Stomach (tissue), 9 donors: ENCODE data around the gene SLC16A10. TPM values are rescaled to one million over a fixed set of nuclear protein-coding genes. Genes with fewer than 3 reads are reported as not detected.
"Not testable (repeated sequence)": the region's sequence is repeated elsewhere in the genome, so short reads cannot be mapped to it uniquely, and the experiment has no call there.

ENCODE experiments used
- DNase-seq, 2 donors: peaks; one replicate each; pipeline versions ENCODE4 v3.0.0 to v3.0.0-alpha.2; 2013 to 2019
- H3K27ac ChIP-seq, 5 donors: fragments of 200-600 bp in 4 of 5; sonication (generic) in 4 of 5; one replicate each; pipeline ENCODE4 v1.5.1; 2013 to 2019; ENCODE audit warnings: mild to moderate bottlenecking in 1 of 5, moderate library complexity in 1 of 5
- H3K27me3 ChIP-seq, 3 donors: fragments of 200-600 bp; sonication (generic); one replicate each; pipeline ENCODE4 v1.5.1; 2017 to 2019; ENCODE audit warnings: mixed run types in 1 of 3
- H3K36me3 ChIP-seq, 4 donors: fragments of 200-600 bp; sonication (generic); 1 replicate in 3 of 4; 2 replicates in 1 of 4; pipeline ENCODE4 v1.5.1; 2016 to 2019
- H3K4me1 ChIP-seq, 4 donors: fragments of 200-600 bp; sonication (generic); one replicate each; pipeline ENCODE4 v1.5.1; 2016 to 2019
- H3K4me3 ChIP-seq, 4 donors: fragments of 200-600 bp; sonication (generic) in 3 of 4; one replicate each; pipeline ENCODE4 v1.5.1; 2016 to 2019; ENCODE audit warnings: mild to moderate bottlenecking in 1 of 4
- H3K9me3 ChIP-seq, 4 donors: fragments of 200-600 bp; sonication (generic); one replicate each; pipeline ENCODE4 v1.5.1; 2016 to 2019
- CTCF ChIP-seq, 7 experiments: fragments of 450-650 bp in 4 of 7; fragments of 200-600 bp in 3 of 7; sonication (generic) in 3 of 7; IDR thresholded peaks; one replicate each; pipeline ENCODE4 v1.5.1; 2016 to 2019; ENCODE audit warnings: antibody characterized with exemption in 7 of 7, control low read depth in 2 of 7, mild to moderate bottlenecking in 1 of 7
- EP300 ChIP-seq: sonication (generic); formaldehyde crosslinking; IDR thresholded peaks from one replicate; pipeline ENCODE4 v1.6.1; 2017; ENCODE audit warnings: antibody characterized with exemption
- POLR2A ChIP-seq, 4 donors: fragments of 450-650 bp; IDR thresholded peaks; one replicate each; pipeline ENCODE4 v1.6.1; 2016; ENCODE audit warnings: antibody characterized with exemption in 4 of 4, control low read depth in 2 of 4, mild to moderate bottlenecking in 1 of 4, moderate library complexity in 1 of 4
- POLR2AphosphoS5 ChIP-seq, 3 donors: sonication (generic); formaldehyde crosslinking; IDR thresholded peaks; one replicate each; pipeline ENCODE4 v1.6.1; 2016; ENCODE audit warnings: antibody characterized with exemption in 3 of 3
- WGBS, 5 donors: extraction: QIAGEN DNeasy Blood & Tissue Kit in 3 of 5; methylation state at CpG; one replicate each; pipeline versions ENCODE4 v1.1.5 to v1.1.7; 2013 to 2018; 5-methylcytosine and 5-hydroxymethylcytosine counted together
- intact Hi-C: fragments of 100-400 bp; cut with DNase I; formaldehyde crosslinking; loops from one replicate; pipeline ENCODE4 v1.15.1; 2023; ENCODE audit warnings: low total_unique reads
- polyA plus RNA-seq, 3 donors: library from polyadenylated mRNA; stranded (reverse); fragments of 200-250 nt; gene quantifications; one replicate each; pipeline ENCODE4 v1.2.3, GENCODE V29; 2013
- total RNA-seq, 5 donors: library from RNA; depleted of rRNA; stranded (reverse); fragments of >200 nt; gene quantifications; one replicate each; pipeline versions ENCODE4 v1.1.0 to v1.2.3, GENCODE V29; 2014 to 2016
- donor health status: healthy with polysubstance abuse.
- donor health status: Bipolar disorder and iron deficiency.
- donor health status: healthy.

Gene SLC16A10
- total and polyA plus RNA-seq, 8 donors = 0.46 to 206 (median 8.5) TPM

GRCh38 chr6:111254779-111255166, 167.5 kb downstream of the SLC16A10 start:
- H3K27ac ChIP-seq = no peak overlapping the region
- H3K4me3 ChIP-seq = no peak overlapping the region
- peaks cover 0 to 10% (median 8%) of the 10 kb centered on the region in 4 donors for H3K4me1 ChIP-seq
- no peaks in the 10 kb centered on the region for H3K9me3 ChIP-seq
- no peaks in the 10 kb centered on the region for H3K36me3 ChIP-seq
- H3K27me3 ChIP-seq = peaks cover 0 to 10% (median 0%) of the 10 kb centered on the region in 3 donors
- TF ChIP-seq POLR2AphosphoS5 (IDR thresholded peaks at IDR 0.05) (no peak), POLR2A (IDR thresholded peaks at IDR 0.05) (no peak), CTCF (IDR thresholded peaks at IDR 0.05) (no peak), EP300 (no peak)
- WGBS, 5 donors = 87 to 94% (median 92%) methylated on average over 6 of the region's 6 CpGs
- intact Hi-C loops = no loop called here
- DNase-seq = no peak

- DNase-seq, H3K4me3 ChIP-seq, intact Hi-C loops, H3K9me3 ChIP-seq, H3K36me3 ChIP-seq, H3K27ac ChIP-seq: not testable (repeated sequence)
- Histone ChIP-seq H3K4me1 (peaks cover 11 to 21% (median 19%) of the 10 kb centered on the region in 4 donors), H3K27me3 (peaks cover 0 to 10% (median 0%) of the 10 kb centered on the region in 3 donors)
- 8 to 27% (median 18%) methylated on average over 2 of the region's 2 CpGs for WGBS, 5 donors
Measured at GRCh38 chr6:111255838-111256237, 168.5 kb downstream of the SLC16A10 start.

- H3K4me3 ChIP-seq = no peak overlapping the region
- no peaks in the 10 kb centered on the region for H3K9me3 ChIP-seq
- peaks cover 13 to 29% (median 23%) of the 10 kb centered on the region in 4 donors for H3K4me1 ChIP-seq
- TF ChIP-seq CTCF (IDR thresholded peaks at IDR 0.05) (peak in 1 of 7 experiments; percentile 19), POLR2A (IDR thresholded peaks at IDR 0.05) (no peak), EP300 (no peak), POLR2AphosphoS5 (IDR thresholded peaks at IDR 0.05) (no peak)
- intact Hi-C loops = no loop called here
- no peak overlapping the region for H3K27ac ChIP-seq
- DNase-seq = peak in 1 of 2 donors; percentile 15
- H3K27me3 ChIP-seq = peaks cover 0 to 10% (median 0%) of the 10 kb centered on the region in 3 donors
- no peaks in the 10 kb centered on the region for H3K36me3 ChIP-seq
Measured at GRCh38 chr6:111256646-111257045, 169.3 kb downstream of the SLC16A10 start.

GRCh38 chr6:111258010-111258409, 170.7 kb downstream of the SLC16A10 start:
- Histone ChIP-seq H3K36me3 (no peaks in the 10 kb centered on the region), H3K4me3 (no peak overlapping the region), H3K4me1 (peaks cover 13 to 36% (median 24%) of the 10 kb centered on the region in 4 donors), H3K27ac (no peak overlapping the region), H3K27me3 (peaks cover 0 to 10% (median 0%) of the 10 kb centered on the region in 3 donors), H3K9me3 (no peaks in the 10 kb centered on the region)
- intact Hi-C loops = no loop called here
- DNase-seq = peak in 1 of 2 donors; percentile 16
- TF ChIP-seq POLR2AphosphoS5 (IDR thresholded peaks at IDR 0.05) (no peak), CTCF (IDR thresholded peaks at IDR 0.05) (no peak), POLR2A (IDR thresholded peaks at IDR 0.05) (no peak), EP300 (no peak)
- 88 to 94% (median 91%) methylated on average over 13 of the region's 13 CpGs for WGBS, 5 donors

GRCh38 chr6:111258615-111259088, 171.3 kb downstream of the SLC16A10 start:
- Histone ChIP-seq H3K4me3 (peak overlapping the region; percentile 68 to 88 (median 74)), H3K27ac (peak overlapping the region in 3 of 5 donors; percentile 89 to 95 (median 94)), H3K9me3 (no peaks in the 10 kb centered on the region), H3K4me1 (peaks cover 13 to 36% (median 24%) of the 10 kb centered on the region in 4 donors), H3K36me3 (peaks cover 0 to 2% (median under 1%) of the 10 kb centered on the region in 4 donors), H3K27me3 (peaks cover 0 to 8% (median 0%) of the 10 kb centered on the region in 3 donors)
- DNase-seq = no peak
- intact Hi-C loops = no loop called here
- TF ChIP-seq CTCF (IDR thresholded peaks at IDR 0.05) (no peak), POLR2AphosphoS5 (IDR thresholded peaks at IDR 0.05) (no peak)
- 10 to 18% (median 15%) methylated on average over 18 of the region's 18 CpGs for WGBS, 5 donors
